GM21825 (cell line): ENCODE measurements around the gene SLC2A13.
"Not testable (repeated sequence)": the region's sequence is repeated elsewhere in the genome, so short reads cannot be mapped to it uniquely, and the experiment has no call there.

ENCODE experiments used
- ATAC-seq: cut with Tn5 transposase; IDR thresholded peaks from one replicate; pipeline ENCODE4 v1.9.1; 2021; ENCODE audit warnings: mild to moderate bottlenecking, moderate library complexity; ENCODE audit not compliant: unreplicated experiment

The SLC2A13 gene

GRCh38 chr12:39935839-39936238 lies 170.0 kb downstream of the SLC2A13 start:
- ATAC-seq: no peak

GRCh38 chr12:39935275-39935674 lies 170.6 kb downstream of the SLC2A13 start:
- ATAC-seq: no peak

GRCh38 chr12:39931857-39932256 lies 174.0 kb downstream of the SLC2A13 start:
- no peak for ATAC-seq

GRCh38 chr12:39931231-39931630 lies 174.7 kb downstream of the SLC2A13 start:
- ATAC-seq: no peak

GRCh38 chr12:39930101-39930500 lies 175.8 kb downstream of the SLC2A13 start:
- ATAC-seq: no peak

- ATAC-seq: no peak
Observed at GRCh38 chr12:39928181-39928899, 177.5 kb downstream of the SLC2A13 start.

DNA sequence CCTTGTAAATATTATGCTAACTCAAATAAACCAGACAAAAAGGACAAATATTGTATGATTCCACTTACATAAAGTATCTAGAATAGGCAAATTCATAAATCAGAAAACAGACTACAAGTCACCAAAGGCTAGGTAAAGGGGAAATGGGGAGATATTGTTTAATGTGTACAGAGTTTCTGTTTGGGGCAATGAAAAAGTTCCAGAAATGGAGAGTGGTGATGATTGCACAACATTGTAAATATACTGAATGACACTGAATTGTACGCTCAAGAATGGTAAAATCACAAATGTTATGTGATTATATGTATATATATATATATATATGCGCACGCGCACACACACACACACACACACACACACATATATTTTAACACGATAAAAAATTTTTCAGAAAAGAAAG lies 182.5 kb downstream of the SLC2A13 start:
- ATAC-seq: no peak

GRCh38 chr12:39922598-39922997 lies 183.3 kb downstream of the SLC2A13 start:
- ATAC-seq: not testable (repeated sequence)

GRCh38 chr12:39920647-39921046 lies 185.2 kb downstream of the SLC2A13 start:
- ATAC-seq: no peak

DNA sequence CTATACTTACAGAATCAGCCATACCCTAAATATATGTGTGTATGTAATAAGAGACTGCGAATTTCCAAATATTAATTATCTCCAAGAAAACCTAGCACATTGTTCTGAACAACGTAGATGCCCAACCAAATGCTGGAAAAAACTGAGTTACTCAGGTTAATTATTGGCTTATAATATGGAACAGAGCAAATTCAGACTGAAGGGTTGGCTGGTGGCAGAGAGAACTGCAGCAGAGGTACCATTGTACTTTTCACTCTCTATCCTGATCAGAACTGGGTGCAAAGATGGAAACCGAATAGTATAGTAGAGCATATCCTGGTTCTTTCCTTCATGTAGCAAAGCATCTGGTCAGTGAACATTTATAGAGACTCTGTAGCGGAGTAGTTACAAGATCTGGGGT lies 185.7 kb downstream of the SLC2A13 start:
- no peak for ATAC-seq

DNA sequence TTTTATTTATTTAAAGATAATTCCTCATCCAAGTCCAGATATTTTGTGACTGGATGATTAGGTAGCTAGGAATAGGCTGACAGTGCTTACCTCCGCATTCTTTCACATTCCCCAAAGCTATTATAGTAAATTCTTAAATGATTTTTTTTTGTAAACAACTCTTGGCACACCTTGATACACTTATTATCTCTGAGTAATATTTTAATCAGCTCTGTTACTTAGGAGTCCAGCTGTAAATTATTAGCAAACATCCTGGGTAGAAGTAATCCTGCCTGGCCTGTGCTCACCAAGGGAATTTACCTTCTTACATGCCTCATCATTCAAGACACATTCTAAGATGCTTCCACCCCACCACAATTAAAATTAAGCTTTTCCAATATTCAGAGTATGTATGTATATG lies 186.1 kb downstream of the SLC2A13 start:
- no peak for ATAC-seq

DNA sequence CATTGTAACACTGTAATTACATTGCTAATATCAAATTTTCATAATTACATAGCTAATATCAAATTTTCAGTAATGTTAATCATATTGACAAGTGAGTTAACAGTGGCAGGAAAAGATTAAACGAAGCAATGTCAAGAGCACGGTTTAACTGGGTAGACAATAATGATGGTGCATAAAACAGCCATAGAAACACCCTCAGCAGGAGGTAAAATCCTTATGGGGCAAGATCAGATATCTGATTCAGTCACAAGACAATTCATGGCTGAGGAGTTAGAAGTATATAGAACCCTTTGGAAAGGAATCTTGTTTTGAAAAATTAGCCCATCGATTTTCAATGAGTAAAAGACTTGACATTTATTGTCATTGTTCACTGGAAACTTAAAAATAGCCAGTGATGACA lies 190.6 kb downstream of the SLC2A13 start:
- no peak for ATAC-seq

DNA sequence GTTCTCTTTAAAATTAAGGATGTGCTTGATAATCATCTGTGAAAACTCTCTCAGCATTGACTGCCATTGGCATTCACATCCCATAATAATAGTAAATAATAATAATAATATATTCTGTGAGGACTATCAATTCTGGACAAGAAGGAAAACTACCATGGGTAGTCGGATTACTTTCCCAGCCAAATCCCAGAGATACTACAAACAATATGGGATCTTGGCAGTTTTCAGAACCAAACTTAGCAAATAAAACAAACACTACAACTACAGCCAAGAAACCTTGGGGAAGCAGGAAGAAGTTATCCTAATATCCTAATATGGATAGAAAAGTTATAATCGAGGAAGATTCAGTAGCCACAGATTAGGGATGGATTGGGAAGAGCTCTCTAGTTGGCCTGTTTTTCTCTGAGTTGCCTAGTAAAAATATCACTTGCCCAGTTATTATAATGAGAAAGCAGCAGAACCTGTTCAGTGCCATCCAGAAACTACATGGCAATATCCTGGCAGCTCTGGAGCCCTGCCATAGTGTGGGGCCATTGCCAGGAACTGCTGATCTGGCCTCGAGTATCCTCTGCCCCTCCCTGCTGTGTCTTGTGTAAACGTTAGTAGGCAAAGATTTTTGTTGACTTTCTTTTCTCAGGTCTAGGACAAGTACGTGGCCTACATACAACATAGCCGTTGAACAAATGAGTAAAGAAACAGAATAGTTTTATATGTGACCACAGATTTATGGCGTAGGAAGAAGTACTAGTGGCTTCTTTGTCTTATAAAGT lies 193.5 kb downstream of the SLC2A13 start:
- ATAC-seq: no peak

GRCh38 chr12:39906237-39906636 lies 199.6 kb downstream of the SLC2A13 start:
- ATAC-seq: no peak

DNA sequence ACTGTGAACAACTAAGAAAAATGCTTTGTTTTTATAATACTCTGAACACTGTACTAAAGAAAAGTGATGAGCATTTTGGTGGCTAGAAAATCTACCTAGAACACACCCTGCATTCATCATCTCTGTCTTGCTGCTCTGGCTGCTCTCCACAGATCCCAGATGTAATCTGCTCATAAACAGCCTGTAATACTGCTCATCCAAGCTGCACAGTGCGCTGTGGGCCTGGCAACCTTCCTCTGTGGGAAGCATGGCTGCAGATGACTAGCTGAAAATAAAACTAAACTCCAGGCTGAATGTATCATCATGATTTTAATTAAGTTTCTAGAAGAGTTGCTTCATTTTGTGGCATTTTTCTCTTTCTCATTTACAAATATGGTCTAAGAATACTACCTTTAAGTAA lies 200.7 kb downstream of the SLC2A13 start:
- no peak for ATAC-seq

DNA sequence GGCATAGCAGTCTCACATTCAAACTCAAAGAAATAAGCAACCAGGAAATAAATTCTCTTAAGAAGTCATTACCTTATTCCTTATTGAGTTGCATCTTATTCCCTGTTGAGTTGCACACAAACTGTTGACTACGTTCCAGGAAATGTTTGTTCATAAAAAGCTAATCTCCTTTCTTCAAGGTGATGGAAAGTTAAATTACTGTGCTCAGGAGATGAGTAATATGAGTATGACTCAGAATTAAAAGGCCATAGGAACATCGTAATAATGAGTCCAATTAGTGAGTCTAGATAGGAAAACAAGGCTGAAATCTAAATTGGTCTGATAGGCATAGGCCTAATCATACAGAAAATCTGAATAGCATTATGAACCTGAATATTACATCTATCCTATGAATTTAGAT lies 203.1 kb downstream of the SLC2A13 start:
- ATAC-seq: no peak

GRCh38 chr12:39897315-39897714 lies 208.6 kb downstream of the SLC2A13 start:
- ATAC-seq: no peak

GRCh38 chr12:39893388-39893787 lies 212.5 kb downstream of the SLC2A13 start:
- not testable (repeated sequence) for ATAC-seq

DNA sequence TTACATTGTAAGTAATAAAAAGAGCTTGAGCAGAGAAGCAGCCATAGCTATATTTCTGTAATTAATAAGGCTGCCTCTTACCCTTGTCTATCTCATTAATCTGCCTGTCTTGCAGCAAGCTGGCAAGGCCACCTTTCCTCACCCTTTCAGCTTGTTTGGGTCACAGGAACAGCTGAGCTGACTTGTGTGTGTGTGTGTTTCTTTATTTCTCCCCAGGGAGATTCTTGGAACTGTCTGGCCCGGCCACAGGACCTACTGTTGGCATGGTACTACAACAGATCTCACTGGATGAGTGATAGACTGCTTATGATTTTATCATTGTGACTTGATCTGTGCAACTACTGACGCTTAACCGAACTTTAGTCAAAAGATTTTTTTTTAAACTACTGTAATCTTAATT lies 213.7 kb downstream of the SLC2A13 start:
- no peak for ATAC-seq

DNA sequence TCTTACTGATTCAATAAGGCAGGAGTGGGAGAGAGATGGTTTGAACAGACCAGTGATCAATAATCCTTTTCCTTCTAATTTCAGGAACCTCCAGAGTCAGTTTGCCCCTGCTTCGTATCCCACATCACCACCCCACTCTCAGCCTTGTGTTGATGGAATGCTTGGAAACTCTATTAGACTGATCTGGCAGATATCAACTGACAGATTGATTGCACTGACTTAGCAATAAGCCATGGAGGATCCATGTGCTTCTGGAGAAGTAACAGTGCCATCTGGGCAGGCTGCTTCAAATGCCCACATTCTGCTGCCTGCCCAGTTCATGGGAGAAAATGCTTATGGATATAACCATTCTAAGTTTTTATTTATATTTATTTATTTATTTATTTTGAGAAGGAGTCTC lies 218.0 kb downstream of the SLC2A13 start:
- ATAC-seq: no peak

DNA sequence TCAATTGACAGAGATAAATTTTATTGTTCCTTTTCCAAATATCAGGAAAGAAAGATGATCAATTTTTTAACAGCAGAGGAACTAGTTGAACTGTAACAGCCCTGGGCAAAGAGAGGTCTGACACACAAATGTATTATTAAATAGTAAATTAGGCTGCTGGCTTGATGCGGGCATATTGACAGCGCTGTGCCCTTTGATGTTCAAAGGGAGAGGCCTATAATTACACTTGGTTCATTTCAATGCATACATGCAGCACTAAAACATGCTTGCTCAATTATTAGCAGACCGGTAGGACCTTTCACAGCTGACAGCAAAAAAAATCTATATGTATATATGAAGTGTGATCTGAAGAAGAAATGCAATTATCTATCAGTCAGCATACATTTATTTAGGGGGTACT lies 219.8 kb downstream of the SLC2A13 start:
- no peak for ATAC-seq

GRCh38 chr12:39884616-39885125 lies 221.2 kb downstream of the SLC2A13 start:
- no peak for ATAC-seq
